Sigmoid colon (tissue), 7 donors: ENCODE measurements around the gene SMPDL3A. TPM values are rescaled to one million over a fixed set of nuclear protein-coding genes. Genes with fewer than 3 reads are reported as not detected.

Experiments used
- DNase-seq: peaks from one replicate; pipeline ENCODE4 v3.0.0-alpha.2; 2019
- H3K27ac ChIP-seq, 4 donors: fragments of 200-600 bp; sonication (generic); one replicate each; pipeline ENCODE4 v1.5.1; 2016 to 2019; ENCODE audit warnings: mild to moderate bottlenecking in 1 of 4
- H3K27me3 ChIP-seq, 3 donors: fragments of 200-600 bp; sonication (generic); one replicate each; pipeline ENCODE4 v1.5.1; 2019; ENCODE audit warnings: mild to moderate bottlenecking in 1 of 3
- H3K36me3 ChIP-seq, 4 donors: fragments of 200-600 bp; sonication (generic); one replicate each; pipeline ENCODE4 v1.5.1; 2016 to 2019
- H3K4me1 ChIP-seq, 4 donors: fragments of 200-600 bp; sonication (generic); one replicate each; pipeline ENCODE4 v1.5.1; 2017 to 2019
- H3K4me3 ChIP-seq, 4 donors: fragments of 200-600 bp; sonication (generic); one replicate each; pipeline ENCODE4 v1.5.1; 2017 to 2019; ENCODE audit warnings: mild to moderate bottlenecking in 2 of 4, moderate library complexity in 1 of 4
- H3K9me3 ChIP-seq, 4 donors: fragments of 200-600 bp in 3 of 4; sonication (generic) in 3 of 4; one replicate each; pipeline versions ENCODE4 v1.5.1 to v1.6.1; 2013 to 2019
- EP300 ChIP-seq, 4 donors: sonication (generic); formaldehyde crosslinking; IDR thresholded peaks; one replicate each; pipeline ENCODE4 v1.6.1; 2017; ENCODE audit warnings: antibody characterized with exemption in 4 of 4
- POLR2A ChIP-seq, 2 donors: fragments of 450-650 bp; IDR thresholded peaks; one replicate each; pipeline ENCODE4 v1.6.1; 2016; ENCODE audit warnings: antibody characterized with exemption in 2 of 2, mild to moderate bottlenecking in 2 of 2, moderate library complexity in 2 of 2
- POLR2AphosphoS5 ChIP-seq, 4 donors: sonication (generic); formaldehyde crosslinking; IDR thresholded peaks; one replicate each; pipeline ENCODE4 v1.6.1; 2017; ENCODE audit warnings: antibody characterized with exemption in 4 of 4
- WGBS, 2 donors: extraction: QIAGEN DNeasy Blood & Tissue Kit; methylation state at CpG; one replicate each; pipeline ENCODE4 v1.1.7; 2013; 5-methylcytosine and 5-hydroxymethylcytosine counted together
- intact Hi-C: fragments of 100-400 bp; cut with DNase I; formaldehyde crosslinking; loops from one replicate; pipeline ENCODE4 v1.15.1; 2023
- polyA plus RNA-seq, 3 donors: library from polyadenylated mRNA; stranded (reverse); fragments of 200-250 nt; gene quantifications; one replicate each; pipeline ENCODE4 v1.2.3, GENCODE V29; 2013
- small RNA-seq, 3 donors: library from RNA; depleted of rRNA; stranded (forward); fragments of <200 nt; gene quantifications; one replicate each; pipeline ENCODE3, GENCODE V24; 2016
- total RNA-seq, 4 donors: library from RNA; depleted of rRNA; stranded (reverse); fragments of >200 nt; gene quantifications; one replicate each; pipeline ENCODE4 v1.1.0, GENCODE V29; 2016
- TF ChIP-seq, protein P1 (sequence below), 4 experiments: fragments of 450-650 bp in 3 of 4; fragments of 200-600 bp in 1 of 4; IDR thresholded peaks; one replicate each; pipeline ENCODE4 v1.5.1; 2016 to 2019; ENCODE audit warnings: antibody characterized with exemption in 4 of 4, mild to moderate bottlenecking in 3 of 4, moderate library complexity in 2 of 4
- donor health status: healthy with polysubstance abuse.
- donor health status: Bipolar disorder and iron deficiency.
- donor health status: healthy.

The SMPDL3A gene
- total and polyA plus RNA-seq, 7 donors: 6.4 to 91.3 (median 11.9) TPM

- no peaks in the 10 kb centered on the region for H3K36me3 ChIP-seq
- no peak for DNase-seq
- TF ChIP-seq POLR2A (IDR thresholded peaks at IDR 0.05): no peak
- H3K27me3 ChIP-seq: no peaks in the 10 kb centered on the region
- intact Hi-C loops: no loop called here
- WGBS, 2 donors: 97% methylated on average over 9 of the region's 9 CpGs
- no peak overlapping the region for H3K27ac ChIP-seq
- no peak overlapping the region for H3K4me3 ChIP-seq
- H3K9me3 ChIP-seq: no peaks in the 10 kb centered on the region
- H3K4me1 ChIP-seq: no peaks in the 10 kb centered on the region
Measured at GRCh38 chr6:122845464-122845863, 56.4 kb downstream of the SMPDL3A start.

DNA sequence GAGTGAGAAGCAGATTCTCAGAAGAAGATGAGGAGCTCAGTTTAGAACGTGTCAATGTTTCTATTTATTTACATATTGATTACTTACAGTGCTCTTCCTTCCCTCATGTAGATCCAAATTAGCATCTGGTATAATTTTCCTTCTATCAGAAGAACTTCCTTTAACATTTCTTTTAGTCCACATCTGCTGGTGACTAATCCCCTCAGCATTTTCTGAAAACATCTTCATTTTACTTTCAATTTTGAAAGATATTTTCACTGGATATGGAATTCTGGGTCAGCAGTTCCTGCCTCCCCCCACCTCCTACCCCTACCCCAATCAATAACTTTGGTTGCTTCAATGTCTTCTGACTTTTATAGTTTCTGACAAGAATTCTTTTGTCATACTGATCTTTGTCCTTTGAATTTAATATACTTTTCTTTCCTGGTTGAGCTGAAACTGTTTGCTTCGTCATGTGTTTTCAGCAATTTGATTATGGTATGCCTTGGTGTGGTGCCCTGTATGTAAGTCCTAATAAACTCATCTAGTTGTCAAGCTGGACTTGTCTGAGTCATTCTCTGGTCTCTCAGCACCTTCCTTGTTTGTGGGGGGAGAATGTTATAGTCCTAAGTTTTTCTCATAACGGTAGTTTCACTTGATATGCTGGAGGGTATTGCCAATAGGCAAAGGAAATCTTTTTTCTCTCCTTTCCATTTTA, 57.0 kb downstream of the SMPDL3A start:
- intact Hi-C loops: no loop called here
- no peaks in the 10 kb centered on the region for H3K36me3 ChIP-seq
- no peak for TF ChIP-seq POLR2AphosphoS5 (IDR thresholded peaks at IDR 0.05)
- no peak for TF ChIP-seq EP300 (IDR thresholded peaks at IDR 0.05)
- TF ChIP-seq, protein P1, sequence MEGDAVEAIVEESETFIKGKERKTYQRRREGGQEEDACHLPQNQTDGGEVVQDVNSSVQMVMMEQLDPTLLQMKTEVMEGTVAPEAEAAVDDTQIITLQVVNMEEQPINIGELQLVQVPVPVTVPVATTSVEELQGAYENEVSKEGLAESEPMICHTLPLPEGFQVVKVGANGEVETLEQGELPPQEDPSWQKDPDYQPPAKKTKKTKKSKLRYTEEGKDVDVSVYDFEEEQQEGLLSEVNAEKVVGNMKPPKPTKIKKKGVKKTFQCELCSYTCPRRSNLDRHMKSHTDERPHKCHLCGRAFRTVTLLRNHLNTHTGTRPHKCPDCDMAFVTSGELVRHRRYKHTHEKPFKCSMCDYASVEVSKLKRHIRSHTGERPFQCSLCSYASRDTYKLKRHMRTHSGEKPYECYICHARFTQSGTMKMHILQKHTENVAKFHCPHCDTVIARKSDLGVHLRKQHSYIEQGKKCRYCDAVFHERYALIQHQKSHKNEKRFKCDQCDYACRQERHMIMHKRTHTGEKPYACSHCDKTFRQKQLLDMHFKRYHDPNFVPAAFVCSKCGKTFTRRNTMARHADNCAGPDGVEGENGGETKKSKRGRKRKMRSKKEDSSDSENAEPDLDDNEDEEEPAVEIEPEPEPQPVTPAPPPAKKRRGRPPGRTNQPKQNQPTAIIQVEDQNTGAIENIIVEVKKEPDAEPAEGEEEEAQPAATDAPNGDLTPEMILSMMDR (IDR thresholded peaks at IDR 0.05): no peak
- DNase-seq: no peak
- no peak overlapping the region for H3K4me3 ChIP-seq
- WGBS, 2 donors: 16 to 61% methylated on average over 3 of the region's 3 CpGs
- H3K27ac ChIP-seq: no peak overlapping the region
- no peaks in the 10 kb centered on the region for H3K27me3 ChIP-seq
- H3K4me1 ChIP-seq: no peaks in the 10 kb centered on the region
- H3K9me3 ChIP-seq: no peaks in the 10 kb centered on the region

GRCh38 chr6:122853259-122853995, 64.4 kb downstream of the SMPDL3A start:
- Histone ChIP-seq H3K36me3 (no peaks in the 10 kb centered on the region), H3K27ac (no peak overlapping the region), H3K27me3 (no peaks in the 10 kb centered on the region), H3K9me3 (no peaks in the 10 kb centered on the region), H3K4me1 (no peaks in the 10 kb centered on the region), H3K4me3 (no peak overlapping the region)
- intact Hi-C loops: no loop called here
- TF ChIP-seq, protein P1 (IDR thresholded peaks at IDR 0.05): no peak
- no peak for TF ChIP-seq POLR2AphosphoS5 (IDR thresholded peaks at IDR 0.05)
- TF ChIP-seq EP300 (IDR thresholded peaks at IDR 0.05): no peak
- no peak for TF ChIP-seq POLR2A (IDR thresholded peaks at IDR 0.05)
- 74% methylated on average over 6 of the region's 6 CpGs for WGBS, 2 donors
- no peak for DNase-seq

Small RNA genes within 50 kb of the gene (small RNA-seq; reads per million reads assigned to genes)
- 0 to 0.12 (median 0) reads per million in 3 donors for gene RN7SL564P

Other genes starting within 250 kb of the SMPDL3A start
- 1 to 10 TPM in 2 of 4 donors, under 1 TPM in 1, not detected in 1; 0.49 to 4.6 (median 1.1) TPM for gene PKIB, start 178.9 kb upstream of the SMPDL3A start, total RNA-seq
- gene PKIB, start 178.9 kb upstream of the SMPDL3A start, polyA plus RNA-seq: 100 to 1,000 TPM in 2 of 3 donors, 10 to 100 TPM in 1; 76.2 to 420 (median 279) TPM
- not detected for gene FABP7, start 9.5 kb upstream of the SMPDL3A start, total RNA-seq
- not detected for gene FABP7, start 9.5 kb upstream of the SMPDL3A start, polyA plus RNA-seq
- gene CLVS2, start 207.0 kb downstream of the SMPDL3A start, total RNA-seq: 1 to 10 TPM; 1.5 to 7.5 (median 2.3) TPM
- gene CLVS2, start 207.0 kb downstream of the SMPDL3A start, polyA plus RNA-seq: under 1 TPM in 1 of 3 donors, not detected in 2; 0.20 TPM